ENCODE data around the gene IL1RAPL1.

Gene IL1RAPL1

DNA sequence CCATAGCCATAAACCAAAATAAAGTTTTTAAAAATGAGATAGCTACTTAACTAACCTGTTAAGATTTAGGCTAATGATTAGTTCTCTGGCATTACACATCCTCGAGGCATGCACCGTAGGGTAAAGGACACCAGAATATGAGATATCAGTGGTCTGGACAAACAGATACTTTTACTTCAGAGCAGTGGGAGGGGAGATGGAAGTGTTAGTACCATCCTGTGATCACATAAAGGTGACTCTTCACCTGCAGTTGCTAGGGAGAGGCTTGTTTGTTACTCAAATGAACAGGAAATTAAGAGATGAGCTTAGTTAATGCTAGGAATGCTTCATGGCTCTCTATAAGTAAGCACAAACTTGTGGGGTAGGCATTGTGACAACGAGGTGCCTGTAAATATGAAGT is 1003.7 kb downstream of the IL1RAPL1 start:
- H4K20me1 ChIP-seq (ENCODE audit: insufficient read depth, low read length, poor library complexity, severe bottlenecking), result no peaks in the 10 kb centered on the region
- H3F3A ChIP-seq (ENCODE audit: low read depth), result no peaks in the 10 kb centered on the region
- no peak overlapping the region for H3K4me2 ChIP-seq (ENCODE audit: low read depth, low read length, poor library complexity, severe bottlenecking)
- no peaks in the 10 kb centered on the region for H3K4me1 ChIP-seq (ENCODE audit: insufficient read depth, low read length, poor library complexity, severe bottlenecking)
- no peak overlapping the region for H3K4me3 ChIP-seq (ENCODE audit: low read length, poor library complexity, severe bottlenecking)
- no peak overlapping the region for H2AFZ ChIP-seq (ENCODE audit: low read length)
- no peak overlapping the region for H3K9ac ChIP-seq (ENCODE audit: low read depth, low read length, poor library complexity, severe bottlenecking)
- H3K9me3 ChIP-seq (ENCODE audit: insufficient read depth, low read depth, low read length), result no peaks in the 10 kb centered on the region
- TF ChIP-seq, protein P1, sequence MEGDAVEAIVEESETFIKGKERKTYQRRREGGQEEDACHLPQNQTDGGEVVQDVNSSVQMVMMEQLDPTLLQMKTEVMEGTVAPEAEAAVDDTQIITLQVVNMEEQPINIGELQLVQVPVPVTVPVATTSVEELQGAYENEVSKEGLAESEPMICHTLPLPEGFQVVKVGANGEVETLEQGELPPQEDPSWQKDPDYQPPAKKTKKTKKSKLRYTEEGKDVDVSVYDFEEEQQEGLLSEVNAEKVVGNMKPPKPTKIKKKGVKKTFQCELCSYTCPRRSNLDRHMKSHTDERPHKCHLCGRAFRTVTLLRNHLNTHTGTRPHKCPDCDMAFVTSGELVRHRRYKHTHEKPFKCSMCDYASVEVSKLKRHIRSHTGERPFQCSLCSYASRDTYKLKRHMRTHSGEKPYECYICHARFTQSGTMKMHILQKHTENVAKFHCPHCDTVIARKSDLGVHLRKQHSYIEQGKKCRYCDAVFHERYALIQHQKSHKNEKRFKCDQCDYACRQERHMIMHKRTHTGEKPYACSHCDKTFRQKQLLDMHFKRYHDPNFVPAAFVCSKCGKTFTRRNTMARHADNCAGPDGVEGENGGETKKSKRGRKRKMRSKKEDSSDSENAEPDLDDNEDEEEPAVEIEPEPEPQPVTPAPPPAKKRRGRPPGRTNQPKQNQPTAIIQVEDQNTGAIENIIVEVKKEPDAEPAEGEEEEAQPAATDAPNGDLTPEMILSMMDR (conservative IDR thresholded peaks at IDR 0.05; ENCODE audit: low read length), result no peak
- no peak for TF ChIP-seq EZH2phosphoT487 (IDR thresholded peaks at IDR 0.05; ENCODE audit: borderline replicate concordance)
- no peaks in the 10 kb centered on the region for H3K27me3 ChIP-seq (ENCODE audit: insufficient read depth, low read length, poor library complexity, severe bottlenecking)
- H3K79me2 ChIP-seq (ENCODE audit: insufficient read depth, low read length), result no peaks in the 10 kb centered on the region
- H3K9me2 ChIP-seq (replicated peaks; ENCODE audit: low read depth, low read length), result no peaks in the 10 kb centered on the region
- H3K36me3 ChIP-seq (ENCODE audit: insufficient read depth, low read length), result no peaks in the 10 kb centered on the region

DNA sequence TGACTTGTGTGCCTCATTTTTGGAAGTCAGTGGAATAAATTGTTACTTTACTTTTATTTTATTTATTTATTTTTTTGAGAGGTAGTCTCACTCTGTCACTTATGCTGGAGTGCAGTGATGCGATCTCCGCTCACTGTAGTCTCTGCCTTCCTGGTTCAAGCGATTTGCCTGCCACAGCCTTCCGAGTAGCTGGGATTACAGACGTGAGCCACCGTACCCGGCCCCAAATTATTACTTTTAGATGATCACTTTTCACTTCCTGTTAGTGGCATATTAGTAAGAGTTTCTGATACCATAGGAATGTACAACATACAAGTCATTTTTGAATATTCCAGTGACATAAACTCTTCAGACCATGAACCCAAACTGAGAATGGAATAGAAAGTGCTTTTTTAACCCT is 1017.1 kb downstream of the IL1RAPL1 start:
- no peak overlapping the region for H3K4me3 ChIP-seq (ENCODE audit: low read length, poor library complexity, severe bottlenecking)
- no peaks in the 10 kb centered on the region for H3K4me1 ChIP-seq (ENCODE audit: insufficient read depth, low read length, poor library complexity, severe bottlenecking)
- H3K4me2 ChIP-seq (ENCODE audit: low read depth, low read length, poor library complexity, severe bottlenecking), result no peak overlapping the region
- H3K9ac ChIP-seq (ENCODE audit: low read depth, low read length, poor library complexity, severe bottlenecking), result no peak overlapping the region
- no peak overlapping the region for H2AFZ ChIP-seq (ENCODE audit: low read length)
- TF ChIP-seq, protein P1 (conservative IDR thresholded peaks at IDR 0.05; ENCODE audit: low read length), result no peak
- no peak for TF ChIP-seq EZH2phosphoT487 (IDR thresholded peaks at IDR 0.05; ENCODE audit: borderline replicate concordance)
- no peaks in the 10 kb centered on the region for H3K9me2 ChIP-seq (replicated peaks; ENCODE audit: low read depth, low read length)
- no peaks in the 10 kb centered on the region for H3K36me3 ChIP-seq (ENCODE audit: insufficient read depth, low read length)
- H4K20me1 ChIP-seq (ENCODE audit: insufficient read depth, low read length, poor library complexity, severe bottlenecking), result no peaks in the 10 kb centered on the region
- no peaks in the 10 kb centered on the region for H3K27me3 ChIP-seq (ENCODE audit: insufficient read depth, low read length, poor library complexity, severe bottlenecking)
- H3K79me2 ChIP-seq (ENCODE audit: insufficient read depth, low read length), result no peaks in the 10 kb centered on the region
- no peaks in the 10 kb centered on the region for H3F3A ChIP-seq (ENCODE audit: low read depth)
- H3K9me3 ChIP-seq (ENCODE audit: insufficient read depth, low read depth, low read length), result no peaks in the 10 kb centered on the region

DNA sequence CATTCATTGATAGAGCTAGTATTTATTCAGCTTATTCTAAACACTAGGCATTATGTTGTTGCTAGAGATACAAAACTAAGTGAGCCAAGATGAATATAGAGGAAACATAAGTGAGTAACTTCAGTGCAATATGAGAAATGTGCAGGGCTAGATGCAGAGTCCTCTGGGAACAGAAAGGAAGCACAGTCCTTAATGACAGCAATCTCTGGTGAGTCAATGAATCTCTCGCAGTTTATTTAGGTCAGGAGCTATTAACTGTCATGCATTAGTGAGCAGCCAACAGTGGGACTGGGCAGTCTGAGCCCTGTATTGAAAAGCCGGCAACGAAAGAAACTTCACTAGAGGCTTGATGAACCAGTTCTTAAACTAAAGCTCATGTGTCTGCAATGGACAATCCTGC is 1030.0 kb downstream of the IL1RAPL1 start:
- no peak overlapping the region for H2AFZ ChIP-seq (ENCODE audit: low read length)
- H3K4me2 ChIP-seq (ENCODE audit: low read depth, low read length, poor library complexity, severe bottlenecking), result no peak overlapping the region
- H4K20me1 ChIP-seq (ENCODE audit: insufficient read depth, low read length, poor library complexity, severe bottlenecking), result no peaks in the 10 kb centered on the region
- H3K9me2 ChIP-seq (replicated peaks; ENCODE audit: low read depth, low read length), result no peaks in the 10 kb centered on the region
- H3K4me3 ChIP-seq (ENCODE audit: low read length, poor library complexity, severe bottlenecking), result no peak overlapping the region
- no peaks in the 10 kb centered on the region for H3K27me3 ChIP-seq (ENCODE audit: insufficient read depth, low read length, poor library complexity, severe bottlenecking)
- H3K36me3 ChIP-seq (ENCODE audit: insufficient read depth, low read length), result no peaks in the 10 kb centered on the region
- TF ChIP-seq, protein P1 (conservative IDR thresholded peaks at IDR 0.05; ENCODE audit: low read length), result no peak
- no peak overlapping the region for H3K9ac ChIP-seq (ENCODE audit: low read depth, low read length, poor library complexity, severe bottlenecking)
- H3F3A ChIP-seq (ENCODE audit: low read depth), result no peaks in the 10 kb centered on the region
- no peaks in the 10 kb centered on the region for H3K79me2 ChIP-seq (ENCODE audit: insufficient read depth, low read length)
- H3K4me1 ChIP-seq (ENCODE audit: insufficient read depth, low read length, poor library complexity, severe bottlenecking), result no peaks in the 10 kb centered on the region
- H3K9me3 ChIP-seq (ENCODE audit: insufficient read depth, low read depth, low read length), result no peaks in the 10 kb centered on the region
